H1 (cell line): ENCODE measurements around the gene YIPF7. TPM values are rescaled to one million over a fixed set of nuclear protein-coding genes. Genes with fewer than 3 reads are reported as not detected.

ENCODE experiments used
- CTCF ChIA-PET: fragments of 300-600 bp; sonication (Branson Sonifier 250); formaldehyde crosslinking; loops from one replicate; lab custom pipeline; 2021; ENCODE audit not compliant: partially characterized antibody; lab: Charles Lee
- POLR2A ChIA-PET: fragments of 300-600 bp; sonication (Branson Sonifier 250); formaldehyde crosslinking; loops from one replicate; lab custom pipeline; 2021; ENCODE audit warnings: inconsistent platforms; ENCODE audit not compliant: partially characterized antibody; lab: Charles Lee
- DNase-seq, 2 experiments: peaks; one replicate each; pipeline versions ENCODE4 v3.0.0 to v3.0.0-alpha.2; 2010 to 2022; ENCODE audit warnings: low spot score in 2 of 2, low read depth in 1 of 2, mixed read lengths in 1 of 2
- FAIRE-seq: peaks from 2 replicates; lab custom pipeline; 2011; peaks lifted over from hg19 to GRCh38; lab: Jason Lieb, UNC
- H2AFZ ChIP-seq: 2 replicates; pipeline ENCODE4 v1.8.1; 2012; ENCODE audit warnings: low read length, inconsistent platforms
- H2AK5ac ChIP-seq: 2 replicates; pipeline ENCODE4 v1.6.1; 2013; ENCODE audit warnings: low read depth, low read length
- H2BK120ac ChIP-seq: replicated peaks from 2 replicates; pipeline ENCODE3; 2013; ENCODE audit warnings: low read depth, low read length, inconsistent platforms
- H2BK12ac ChIP-seq: 2 replicates; pipeline ENCODE4 v1.6.1; 2013; ENCODE audit warnings: low read depth, low read length
- H2BK15ac ChIP-seq: 2 replicates; pipeline ENCODE4 v1.6.1; 2013; ENCODE audit warnings: low read length
- H2BK20ac ChIP-seq: 2 replicates; pipeline ENCODE4 v1.6.1; 2013; ENCODE audit warnings: low read length
- H2BK5ac ChIP-seq: 2 replicates; pipeline ENCODE4 v1.6.1; 2013; ENCODE audit warnings: low read depth, low read length
- H3K14ac ChIP-seq: 2 replicates; pipeline ENCODE4 v1.6.1; 2013; ENCODE audit warnings: inconsistent platforms; ENCODE audit not compliant: insufficient read length
- H3K18ac ChIP-seq: 2 replicates; pipeline ENCODE4 v1.6.1; 2013; ENCODE audit warnings: low read length; ENCODE audit errors: extremely low read depth
- H3K23ac ChIP-seq: 2 replicates; pipeline ENCODE4 v1.6.1; 2013; ENCODE audit warnings: inconsistent platforms; ENCODE audit not compliant: insufficient read length
- H3K23me2 ChIP-seq: 2 replicates; pipeline ENCODE4 v1.6.1; 2013; ENCODE audit warnings: low read depth, low read length
- H3K27ac ChIP-seq: 2 replicates; pipeline ENCODE4 v1.6.1; 2011; ENCODE audit warnings: low read depth, low read length, inconsistent platforms
- H3K27me3 ChIP-seq, 4 experiments: replicated peaks in 1 of 4; 1 replicate in 1 of 4; 2 replicates in 3 of 4; pipeline versions ENCODE4 v1.6.1 to v1.8.1; 2011 to 2013; ENCODE audit warnings: low read length in 3 of 4, mild to moderate bottlenecking in 3 of 4, inconsistent platforms in 2 of 4, mixed read lengths in 2 of 4, moderate library complexity in 1 of 4; ENCODE audit not compliant: control insufficient read depth in 3 of 4, insufficient read depth in 3 of 4; ENCODE audit errors: extremely low read depth in 1 of 4
- H3K36me3 ChIP-seq, 4 experiments: 2 replicates each; pipeline versions ENCODE4 v1.6.1 to v1.8.1; 2011 to 2013; ENCODE audit warnings: mild to moderate bottlenecking in 4 of 4, low read length in 3 of 4, moderate library complexity in 2 of 4, control low read depth in 1 of 4, inconsistent platforms in 1 of 4; ENCODE audit not compliant: insufficient read depth in 4 of 4, control insufficient read depth in 2 of 4
- H3K4ac ChIP-seq: replicated peaks from 2 replicates; pipeline ENCODE3; 2013; ENCODE audit warnings: low read length, low read depth, mixed read lengths, inconsistent platforms; ENCODE audit not compliant: insufficient read length
- H3K4me1 ChIP-seq, 4 experiments: replicated peaks in 1 of 4; 1 replicate in 1 of 4; 2 replicates in 3 of 4; pipeline versions ENCODE4 v1.6.1 to v1.8.1; 2011 to 2013; ENCODE audit warnings: low read length in 3 of 4, inconsistent platforms in 2 of 4, mixed read lengths in 1 of 4; ENCODE audit not compliant: insufficient read depth in 4 of 4, control insufficient read depth in 3 of 4
- H3K4me2 ChIP-seq, 2 experiments: 2 replicates each; pipeline versions ENCODE4 v1.6.1 to v1.8.1; 2011 to 2013; ENCODE audit warnings: low read depth in 2 of 2, low read length in 2 of 2, control low read depth in 1 of 2, inconsistent platforms in 1 of 2, mild to moderate bottlenecking in 1 of 2; ENCODE audit not compliant: insufficient read depth in 1 of 2
- H3K4me3 ChIP-seq, 4 experiments: fragments of 200-600, 300-600 bp in 1 of 4; sonication (generic), shearing (Covaris generic), sonication (Bioruptor Twin) in 1 of 4; 2 replicates each; pipeline versions ENCODE4 v1.5.1 to v1.8.1; 2011 to 2016; ENCODE audit warnings: low read length in 4 of 4, low read depth in 3 of 4, control low read depth in 2 of 4, inconsistent platforms in 2 of 4, mild to moderate bottlenecking in 2 of 4, mixed read lengths in 1 of 4, moderate library complexity in 1 of 4; ENCODE audit not compliant: insufficient read depth in 2 of 4; ENCODE audit errors: extremely low read depth in 1 of 4
- H3K56ac ChIP-seq: replicated peaks from 2 replicates; pipeline ENCODE3; 2013; ENCODE audit warnings: low read depth, mild to moderate bottlenecking, mixed read lengths, low read length, inconsistent platforms; ENCODE audit not compliant: insufficient read length
- H3K79me1 ChIP-seq: 2 replicates; pipeline ENCODE4 v1.6.1; 2013; ENCODE audit warnings: low read depth, low read length, control low read depth
- H3K79me2 ChIP-seq, 2 experiments: 2 replicates each; pipeline versions ENCODE4 v1.6.1 to v1.8.1; 2012 to 2013; ENCODE audit warnings: low read length in 2 of 2, mild to moderate bottlenecking in 2 of 2, inconsistent platforms in 1 of 2; ENCODE audit not compliant: insufficient read depth in 2 of 2, control insufficient read depth in 1 of 2
- H3K9ac ChIP-seq, 4 experiments: replicated peaks in 1 of 4; 1 replicate in 1 of 4; 2 replicates in 3 of 4; pipeline versions ENCODE4 v1.6.1 to v1.8.1; 2011 to 2013; ENCODE audit warnings: low read depth in 3 of 4, low read length in 3 of 4, control low read depth in 2 of 4, mild to moderate bottlenecking in 2 of 4, moderate library complexity in 2 of 4, inconsistent platforms in 1 of 4; ENCODE audit errors: extremely low read depth in 1 of 4
- H3K9me3 ChIP-seq, 2 experiments: 2 replicates each; pipeline versions ENCODE4 v1.6.1 to v1.8.1; 2012 to 2013; ENCODE audit warnings: mild to moderate bottlenecking in 2 of 2, moderate library complexity in 2 of 2, control low read depth in 1 of 2, inconsistent platforms in 1 of 2, low read depth in 1 of 2, low read length in 1 of 2, mixed read lengths in 1 of 2; ENCODE audit not compliant: insufficient read depth in 2 of 2
- H4K20me1 ChIP-seq, 2 experiments: replicated peaks in 1 of 2; 2 replicates each; pipeline versions ENCODE3 to v1.8.1; 2011 to 2013; ENCODE audit warnings: inconsistent platforms in 2 of 2, low read length in 2 of 2, mild to moderate bottlenecking in 1 of 2; ENCODE audit not compliant: insufficient read depth in 2 of 2, control insufficient read depth in 1 of 2
- H4K5ac ChIP-seq: 2 replicates; pipeline ENCODE4 v1.6.1; 2013; ENCODE audit warnings: low read length, low read depth, mixed read lengths, inconsistent platforms; ENCODE audit not compliant: insufficient read length
- H4K8ac ChIP-seq: 2 replicates; pipeline ENCODE4 v1.8.0; 2013; ENCODE audit warnings: mild to moderate bottlenecking, moderate library complexity, low read length, inconsistent platforms; ENCODE audit not compliant: insufficient read depth; ENCODE audit errors: extremely low read depth
- H4K91ac ChIP-seq: replicated peaks from 2 replicates; pipeline ENCODE3; 2013; ENCODE audit warnings: low read length, mixed read lengths, inconsistent platforms; ENCODE audit not compliant: insufficient read length
- BCL11A ChIP-seq, 2 experiments: IDR thresholded peaks; one replicate each; pipeline ENCODE4 v1.6.1; 2011; ENCODE audit warnings: low read depth in 2 of 2, low read length in 2 of 2, mild to moderate bottlenecking in 2 of 2
- CBX8 ChIP-seq: fragments of 300-800, 300-1000 bp; sonication (generic); IDR thresholded peaks from 2 replicates; pipeline ENCODE4 v1.7.1; 2016; ENCODE audit warnings: low read depth, low read length, borderline replicate concordance
- CHD2 ChIP-seq: IDR thresholded peaks from 2 replicates; pipeline ENCODE4 v1.6.1; 2012; ENCODE audit warnings: low read length, improper control_type of control experiment
- CTBP2 ChIP-seq: IDR thresholded peaks from 2 replicates; pipeline ENCODE4 v1.7.0; 2011; ENCODE audit warnings: borderline replicate concordance, mild to moderate bottlenecking, moderate library complexity, mixed read lengths, low read length; ENCODE audit not compliant: insufficient read depth, insufficient read length
- EGR1 ChIP-seq: IDR thresholded peaks from 2 replicates; pipeline ENCODE4 v1.6.1; 2011; ENCODE audit warnings: low read depth, low read length, borderline replicate concordance
- KDM1A ChIP-seq: fragments of 200-600, 300-600 bp; sonication (generic); IDR thresholded peaks from 2 replicates; pipeline ENCODE4 v1.7.1; 2016; ENCODE audit warnings: mild to moderate bottlenecking, low read length, borderline replicate concordance
- NANOG ChIP-seq: IDR thresholded peaks from 2 replicates; pipeline ENCODE4 v1.6.1; 2011; ENCODE audit warnings: low read length, low read depth, mild to moderate bottlenecking, inconsistent platforms; ENCODE audit not compliant: insufficient read depth, poor library complexity, severe bottlenecking
- PHF8 ChIP-seq: fragments of 200-600 bp; sonication (generic); conservative IDR thresholded peaks from 2 replicates; pipeline ENCODE4 v1.7.1; 2012; ENCODE audit warnings: low read depth, mild to moderate bottlenecking, inconsistent platforms, low read length, moderate library complexity
- POLR2AphosphoS5 ChIP-seq: IDR thresholded peaks from 2 replicates; pipeline ENCODE4 v1.6.1; 2011; ENCODE audit warnings: low read depth, low read length
- RNF2 ChIP-seq: fragments of 200-900, 300-1000 bp; sonication (generic); IDR thresholded peaks from 2 replicates; pipeline ENCODE4 v1.7.1; 2016; ENCODE audit warnings: borderline replicate concordance, low read depth, mild to moderate bottlenecking, antibody characterized with exemption, low read length; ENCODE audit not compliant: poor library complexity, severe bottlenecking; ENCODE audit errors: missing control alignments
- SP1 ChIP-seq: IDR thresholded peaks from 2 replicates; pipeline ENCODE4 v1.6.1; 2011; ENCODE audit warnings: low read depth, low read length
- SP4 ChIP-seq: IDR thresholded peaks from 2 replicates; pipeline ENCODE4 v1.6.1; 2012; ENCODE audit warnings: low read length, inconsistent platforms
- SUZ12 ChIP-seq: fragments of 200-600 bp; sonication (generic); IDR thresholded peaks from 2 replicates; pipeline ENCODE4 v1.6.1; 2012; ENCODE audit warnings: mild to moderate bottlenecking, inconsistent platforms, low read length, moderate library complexity, mixed read lengths
- YY1 ChIP-seq: IDR thresholded peaks from 2 replicates; pipeline ENCODE4 v1.6.1; 2011; ENCODE audit warnings: low read depth, mild to moderate bottlenecking, low read length
- ZNF274 ChIP-seq: IDR thresholded peaks from 2 replicates; pipeline ENCODE4 v1.7.0; 2012; ENCODE audit warnings: low read length, borderline replicate concordance; ENCODE audit errors: extremely low read depth
- WGBS, 2 experiments: shearing (Covaris generic) in 1 of 2; methylation state at CpG; one replicate each; pipeline versions ENCODE4 v1.1.6 to v1.1.7; 2013 to 2015; ENCODE audit warnings: low lambda C conversion rate in 2 of 2, mixed read lengths in 2 of 2, inconsistent platforms in 1 of 2, low coverage in 1 of 2, missing lambda C conversion rate in 1 of 2; ENCODE audit not compliant: insufficient replicate concordance in 2 of 2, insufficient coverage in 1 of 2, insufficient read length in 1 of 2; ENCODE audit errors: extremely low coverage in 1 of 2, missing lambda C conversion rate in 1 of 2; 5-methylcytosine and 5-hydroxymethylcytosine counted together
- polyA plus RNA-seq, 7 experiments: library from polyadenylated mRNA; depleted of rRNA in 3 of 7; stranded (reverse) in 5 of 7; unstranded in 2 of 7; fragments of >200 nt in 5 of 7; fragments of 200-250 nt in 2 of 7; gene quantifications; 1 replicate in 5 of 7; 2 replicates in 1 of 7; 4 replicates in 1 of 7; pipeline versions ENCODE4 v1.2.1 to v1.2.3, GENCODE V29; 2011 to 2013; ENCODE audit warnings: missing spikeins in 2 of 7, mixed read lengths in 2 of 7
- total RNA-seq: library from RNA; stranded (reverse); fragmentation: NEBNext Ultra II Directional; extraction: Animal tissue kit (Norgen Biotek cat#: 25700); gene quantifications from 2 replicates; pipeline ENCODE4 v1.2.1, GENCODE V29; 2021

YIPF7 gene
- total and polyA plus RNA-seq, 2 of the 8 experiments (the other 6 are each of a cell fraction or from before 2014, with no cell fraction given): not detected

GRCh38 chr4:44668526-44668925, 17.1 kb upstream of the YIPF7 start:
- Histone ChIP-seq H2BK120ac (no peak overlapping the region), H3K4me3 (no peak overlapping the region), H2BK15ac (no peak overlapping the region), H4K20me1 (no peaks in the 10 kb centered on the region), H4K8ac (no peak overlapping the region), H3K79me2 (no peaks in the 10 kb centered on the region), H3K27ac (no peak overlapping the region), H2BK20ac (no peak overlapping the region), H3K18ac (no peak overlapping the region), H3K23me2 (no peaks in the 10 kb centered on the region), H3K56ac (no peak overlapping the region), H3K27me3 (no peaks in the 10 kb centered on the region), H2AFZ (no peak overlapping the region), H3K9ac (no peak overlapping the region), H3K79me1 (no peaks in the 10 kb centered on the region), H2BK5ac (no peak overlapping the region), H2AK5ac (no peak overlapping the region), H4K91ac (no peak overlapping the region), H4K5ac (no peak overlapping the region), H3K14ac (no peak overlapping the region), H3K4me2 (no peak overlapping the region), H3K4ac (no peak overlapping the region), H2BK12ac (no peak overlapping the region), H3K23ac (no peak overlapping the region), H3K36me3 (no peaks in the 10 kb centered on the region), H3K4me1 (peaks cover 0 to 5% (median 0%) of the 10 kb centered on the region in 4 experiments; a peak in 2 of 7 replicates), H3K9me3 (no peaks in the 10 kb centered on the region)
- DNase-seq: no peak
- ChIA-PET CTCF (interaction anchor here (0.7 kb wide), 1 partner anchor 482 kb away, joined by 3 read pairs; no protein-coding TSS in a partner anchor), POLR2A (interaction anchor here (0.6 to 3.6 kb wide), 2 partner anchors 10 to 221 kb away, joined by 3 to 15 read pairs; partner anchors contain the start of gene GUF1)
- 64% methylated on average over 2 of the region's 2 CpGs; no CpG with 5 or more reads in 1 of the 2 experiments for WGBS, 2 experiments
- no peak for FAIRE-seq
- TF ChIP-seq CTBP2 (no peak), SP4 (no peak), ZNF274 (no peak), YY1 (no peak), BCL11A (IDR thresholded peaks at IDR 0.05; ENCODE audit: low read depth in 2 of 2, low read length in 2 of 2) (no peak), NANOG (no peak), POLR2AphosphoS5 (no peak), CHD2 (no peak), RNF2 (no peak), EGR1 (no peak), PHF8 (no peak), KDM1A (no peak), SUZ12 (no peak), CBX8 (no peak), SP1 (no peak)
